HL-60 (cell line): Measurements from ENCODE around the gene CD200R1L.

Experiments
- DNase-seq, 2 experiments: peaks; one replicate each; pipeline ENCODE4 v3.0.0-alpha.2; 2010 to 2020; ENCODE audit warnings: low read depth in 1 of 2, low spot score in 1 of 2
- H3K27ac ChIP-seq: fragments of 250-450 bp; sonication (Bioruptor Pico); replicated peaks from 2 replicates; pipeline ENCODE4 v1.5.1; 2020; ENCODE audit warnings: mild to moderate bottlenecking, moderate library complexity
- H3K27me3 ChIP-seq: fragments of 250-450 bp; sonication (Bioruptor Pico); 2 replicates; pipeline ENCODE4 v1.5.1; 2021; ENCODE audit warnings: mild to moderate bottlenecking, moderate library complexity; ENCODE audit not compliant: insufficient read depth, poor library complexity, severe bottlenecking
- H3K4me3 ChIP-seq: replicated peaks from 2 replicates; pipeline ENCODE4 v1.5.1; 2011; ENCODE audit warnings: mild to moderate bottlenecking, control low read depth, low read length; ENCODE audit not compliant: insufficient read depth
- GABPA ChIP-seq: IDR thresholded peaks from 2 replicates; pipeline ENCODE4 v1.6.1; 2012; ENCODE audit warnings: low read depth
- POLR2AphosphoS5 ChIP-seq: IDR thresholded peaks from 2 replicates; pipeline ENCODE4 v1.6.1; 2012; ENCODE audit warnings: low read depth
- SPI1 ChIP-seq: IDR thresholded peaks from 2 replicates; pipeline ENCODE4 v1.6.1; 2012; ENCODE audit warnings: low read depth, mild to moderate bottlenecking, borderline replicate concordance
- TF ChIP-seq, protein P1 (sequence below): IDR thresholded peaks from 2 replicates; pipeline ENCODE4 v1.6.1; 2012; ENCODE audit warnings: low read depth; ENCODE audit not compliant: insufficient replicate concordance
- TF ChIP-seq, protein P2 (sequence below): IDR thresholded peaks from one replicate; pipeline ENCODE4 v1.5.1; 2011; ENCODE audit warnings: low read length, control low read depth, inconsistent platforms; ENCODE audit not compliant: insufficient read depth

CD200R1L gene

DNA sequence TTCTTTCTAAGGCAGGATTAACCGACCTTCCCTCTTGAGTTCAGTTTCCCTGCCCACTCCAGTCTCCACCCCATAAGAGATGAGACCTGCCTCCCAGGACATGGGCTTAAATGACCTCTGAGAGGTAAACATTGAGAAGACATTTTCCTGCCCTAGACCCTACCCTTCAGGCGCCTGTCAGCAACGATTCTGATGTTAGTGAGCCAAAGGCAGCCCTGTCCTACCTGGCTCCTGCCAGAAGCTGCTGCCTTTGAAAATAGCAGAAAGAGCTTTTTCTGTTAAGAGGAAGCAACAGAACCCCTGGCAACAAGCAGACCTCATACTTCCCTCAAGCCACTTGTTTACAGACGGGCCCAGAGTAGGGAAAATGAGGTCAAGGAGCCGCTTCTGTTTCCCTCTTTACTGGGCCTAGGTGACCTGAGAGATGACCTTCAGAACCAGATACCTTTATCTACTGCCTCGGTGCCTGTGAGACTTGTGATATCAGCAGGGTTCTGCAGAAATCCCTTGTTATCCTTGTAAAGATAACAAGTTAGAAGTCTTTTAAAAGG lies 52.0 kb downstream of the CD200R1L start:
- TF ChIP-seq, protein P1, sequence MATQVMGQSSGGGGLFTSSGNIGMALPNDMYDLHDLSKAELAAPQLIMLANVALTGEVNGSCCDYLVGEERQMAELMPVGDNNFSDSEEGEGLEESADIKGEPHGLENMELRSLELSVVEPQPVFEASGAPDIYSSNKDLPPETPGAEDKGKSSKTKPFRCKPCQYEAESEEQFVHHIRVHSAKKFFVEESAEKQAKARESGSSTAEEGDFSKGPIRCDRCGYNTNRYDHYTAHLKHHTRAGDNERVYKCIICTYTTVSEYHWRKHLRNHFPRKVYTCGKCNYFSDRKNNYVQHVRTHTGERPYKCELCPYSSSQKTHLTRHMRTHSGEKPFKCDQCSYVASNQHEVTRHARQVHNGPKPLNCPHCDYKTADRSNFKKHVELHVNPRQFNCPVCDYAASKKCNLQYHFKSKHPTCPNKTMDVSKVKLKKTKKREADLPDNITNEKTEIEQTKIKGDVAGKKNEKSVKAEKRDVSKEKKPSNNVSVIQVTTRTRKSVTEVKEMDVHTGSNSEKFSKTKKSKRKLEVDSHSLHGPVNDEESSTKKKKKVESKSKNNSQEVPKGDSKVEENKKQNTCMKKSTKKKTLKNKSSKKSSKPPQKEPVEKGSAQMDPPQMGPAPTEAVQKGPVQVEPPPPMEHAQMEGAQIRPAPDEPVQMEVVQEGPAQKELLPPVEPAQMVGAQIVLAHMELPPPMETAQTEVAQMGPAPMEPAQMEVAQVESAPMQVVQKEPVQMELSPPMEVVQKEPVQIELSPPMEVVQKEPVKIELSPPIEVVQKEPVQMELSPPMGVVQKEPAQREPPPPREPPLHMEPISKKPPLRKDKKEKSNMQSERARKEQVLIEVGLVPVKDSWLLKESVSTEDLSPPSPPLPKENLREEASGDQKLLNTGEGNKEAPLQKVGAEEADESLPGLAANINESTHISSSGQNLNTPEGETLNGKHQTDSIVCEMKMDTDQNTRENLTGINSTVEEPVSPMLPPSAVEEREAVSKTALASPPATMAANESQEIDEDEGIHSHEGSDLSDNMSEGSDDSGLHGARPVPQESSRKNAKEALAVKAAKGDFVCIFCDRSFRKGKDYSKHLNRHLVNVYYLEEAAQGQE = no peak
- TF ChIP-seq, protein P2, sequence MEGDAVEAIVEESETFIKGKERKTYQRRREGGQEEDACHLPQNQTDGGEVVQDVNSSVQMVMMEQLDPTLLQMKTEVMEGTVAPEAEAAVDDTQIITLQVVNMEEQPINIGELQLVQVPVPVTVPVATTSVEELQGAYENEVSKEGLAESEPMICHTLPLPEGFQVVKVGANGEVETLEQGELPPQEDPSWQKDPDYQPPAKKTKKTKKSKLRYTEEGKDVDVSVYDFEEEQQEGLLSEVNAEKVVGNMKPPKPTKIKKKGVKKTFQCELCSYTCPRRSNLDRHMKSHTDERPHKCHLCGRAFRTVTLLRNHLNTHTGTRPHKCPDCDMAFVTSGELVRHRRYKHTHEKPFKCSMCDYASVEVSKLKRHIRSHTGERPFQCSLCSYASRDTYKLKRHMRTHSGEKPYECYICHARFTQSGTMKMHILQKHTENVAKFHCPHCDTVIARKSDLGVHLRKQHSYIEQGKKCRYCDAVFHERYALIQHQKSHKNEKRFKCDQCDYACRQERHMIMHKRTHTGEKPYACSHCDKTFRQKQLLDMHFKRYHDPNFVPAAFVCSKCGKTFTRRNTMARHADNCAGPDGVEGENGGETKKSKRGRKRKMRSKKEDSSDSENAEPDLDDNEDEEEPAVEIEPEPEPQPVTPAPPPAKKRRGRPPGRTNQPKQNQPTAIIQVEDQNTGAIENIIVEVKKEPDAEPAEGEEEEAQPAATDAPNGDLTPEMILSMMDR = no peak

DNA sequence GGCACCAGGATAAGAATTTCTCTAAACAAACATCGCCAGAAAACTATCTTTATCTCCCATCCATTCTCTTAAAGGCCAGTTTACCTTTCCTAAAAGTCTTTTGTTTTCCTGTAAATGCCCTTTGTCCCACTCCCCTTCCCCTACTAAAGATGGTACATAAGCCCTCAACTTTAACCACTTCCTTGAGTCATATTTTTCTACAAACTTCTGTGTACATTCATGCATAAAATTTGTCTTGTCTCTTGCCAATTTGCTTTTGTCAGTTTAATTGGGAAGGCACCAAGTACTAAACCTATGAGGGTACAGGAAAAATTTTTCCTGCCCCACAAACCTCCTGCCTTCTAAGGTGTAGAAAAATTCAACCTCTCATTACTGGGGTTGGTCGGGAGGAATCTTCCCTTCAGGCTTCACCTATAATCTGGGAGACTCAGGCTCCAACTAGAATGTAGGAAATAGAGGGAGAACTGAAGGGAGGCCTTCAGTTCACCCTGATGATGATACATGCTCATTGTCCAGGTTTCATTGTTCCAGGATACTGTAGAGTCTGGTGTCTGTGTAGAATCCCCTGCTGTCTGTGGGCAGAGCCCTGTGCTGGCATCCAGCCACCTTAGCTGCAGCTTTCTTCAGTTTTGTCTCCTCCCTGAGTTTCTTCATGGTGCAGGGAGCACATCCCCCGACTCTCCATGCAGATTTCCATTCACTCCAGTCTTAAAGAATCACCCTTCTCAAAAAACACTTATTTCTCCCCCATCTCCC lies 53.2 kb downstream of the CD200R1L start:
- Histone ChIP-seq H3K27ac (peak overlapping the region; percentile 68), H3K27me3 (no peaks in the 10 kb centered on the region), H3K4me3 (no peak overlapping the region)
- no peak for DNase-seq
- TF ChIP-seq POLR2AphosphoS5 (no peak), GABPA (no peak), SPI1 (no peak)
- TF ChIP-seq, protein P2 = no peak
- TF ChIP-seq, protein P1 = no peak

More for the DNA sequence above, 52.0 kb downstream of the CD200R1L start:
- DNase-seq = peak in 1 of 2 experiments; percentile 72
- Histone ChIP-seq H3K4me3 (no peak overlapping the region), H3K27ac (peak overlapping the region; percentile 68), H3K27me3 (no peaks in the 10 kb centered on the region)

DNA sequence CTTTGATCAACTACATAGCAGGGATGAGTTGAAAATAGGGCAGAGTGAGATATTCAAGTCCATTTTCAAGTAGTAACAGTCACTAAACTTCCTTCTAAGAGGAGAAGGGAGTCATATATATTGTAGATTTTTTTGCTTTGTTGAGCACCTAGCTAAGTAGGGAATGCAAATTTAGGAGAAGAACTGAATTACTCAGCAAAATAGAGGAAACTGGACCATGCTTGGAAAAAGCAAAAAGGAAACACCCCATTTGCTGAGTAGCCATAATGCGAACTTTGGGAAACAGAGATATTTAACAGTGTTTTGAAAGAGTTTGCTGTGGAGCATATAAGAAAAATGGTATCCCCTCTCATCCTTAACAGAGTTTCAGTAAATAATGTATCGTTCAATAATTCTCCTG lies 54.9 kb downstream of the CD200R1L start:
- no peak overlapping the region for H3K4me3 ChIP-seq
- no peaks in the 10 kb centered on the region for H3K27me3 ChIP-seq
- H3K27ac ChIP-seq = no peak overlapping the region
- DNase-seq = no peak
- TF ChIP-seq POLR2AphosphoS5 (no peak), GABPA (no peak), SPI1 (no peak)
- TF ChIP-seq, protein P1 = no peak
- TF ChIP-seq, protein P2 = no peak
